Measurements from ENCODE around the gene UPB1. TPM values are rescaled to one million over a fixed set of nuclear protein-coding genes. Genes with fewer than 3 reads are reported as not detected.

UPB1 gene
- total RNA-seq, 1 experiment from 2014 or later, result 0.50 TPM

- TF ChIP-seq CTCF (IDR thresholded peaks at IDR 0.05; ENCODE audit: unreplicated experiment), result no peak
- H3K36me3 Mint-ChIP-seq (ENCODE audit: insufficient read depth, unreplicated experiment), result peaks cover 3% of the 10 kb centered on the region
- H3K4me1 Mint-ChIP-seq (ENCODE audit: low read depth, unreplicated experiment), result peaks cover 15% of the 10 kb centered on the region
- no peak overlapping the region for H3K27ac Mint-ChIP-seq (ENCODE audit: unreplicated experiment)
- no TSS peak for BruUV-seq (replicated peaks)
- CTCF ChIA-PET, result interaction anchor here (1.1 kb wide), 1 partner anchor 14 kb away, joined by 3 read pairs; no protein-coding TSS in a partner anchor
- intact Hi-C loops (cut with micrococcal nuclease; ENCODE audit: unreplicated experiment), result no loop called here
- H3K4me3 Mint-ChIP-seq (ENCODE audit: low read depth, unreplicated experiment), result no peak overlapping the region
- no peak for DNase-seq
- no peaks in the 10 kb centered on the region for H3K9me3 Mint-ChIP-seq (ENCODE audit: low read depth, unreplicated experiment)
- H3K27me3 Mint-ChIP-seq (ENCODE audit: unreplicated experiment), result peaks cover 66% of the 10 kb centered on the region
Observed at GRCh38 chr22:24500277-24500820, 5.2 kb downstream of the UPB1 start.

DNA sequence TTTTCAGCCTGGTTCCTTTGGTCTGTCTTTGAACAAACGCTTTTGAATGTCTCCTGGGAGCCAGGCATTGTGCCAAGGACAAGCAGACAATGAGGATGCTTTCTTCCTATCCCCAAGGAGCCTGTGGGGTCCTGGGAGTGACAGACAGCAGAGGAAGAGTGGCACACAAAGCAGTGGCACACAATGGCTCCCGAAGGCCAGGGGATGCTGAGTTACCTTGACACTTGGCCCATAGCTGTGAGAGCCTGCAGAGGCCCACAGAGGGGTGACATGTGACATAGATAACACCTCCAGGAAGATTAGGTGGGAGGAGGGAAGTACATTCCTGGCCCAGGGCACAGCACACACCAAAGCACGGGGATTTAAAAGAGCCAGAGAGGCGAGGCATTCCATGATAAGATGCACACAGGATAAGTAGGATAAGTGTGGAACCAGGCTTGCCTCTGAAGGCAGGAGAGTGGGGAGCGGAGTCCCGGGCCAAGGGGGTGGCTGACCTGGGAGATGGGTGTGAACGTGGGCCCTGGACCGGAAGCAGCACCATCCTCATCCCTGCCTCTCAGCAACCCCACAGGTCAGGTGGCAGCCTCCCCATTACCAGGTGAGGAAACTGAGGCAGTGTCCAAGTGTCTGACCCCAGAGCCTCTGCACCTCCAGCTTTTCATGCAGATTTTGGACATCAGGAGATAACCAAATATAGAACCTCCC lies 6.3 kb downstream of the UPB1 start:
- Mint-ChIP-seq H3K4me1 (ENCODE audit: low read depth, unreplicated experiment) (peaks cover 19% of the 10 kb centered on the region), H3K4me3 (ENCODE audit: low read depth, unreplicated experiment) (no peak overlapping the region), H3K27ac (ENCODE audit: unreplicated experiment) (no peak overlapping the region), H3K36me3 (ENCODE audit: insufficient read depth, unreplicated experiment) (peaks cover 3% of the 10 kb centered on the region), H3K27me3 (ENCODE audit: unreplicated experiment) (peaks cover 60% of the 10 kb centered on the region), H3K9me3 (ENCODE audit: low read depth, unreplicated experiment) (no peaks in the 10 kb centered on the region)
- CTCF ChIA-PET, result interaction anchor here (2.7 kb wide), 1 partner anchor 79 kb away, joined by 9 read pairs; no protein-coding TSS in a partner anchor
- intact Hi-C loops (cut with micrococcal nuclease; ENCODE audit: unreplicated experiment), result no loop called here
- no peak for TF ChIP-seq CTCF (IDR thresholded peaks at IDR 0.05; ENCODE audit: unreplicated experiment)
- DNase-seq, result no peak
- BruUV-seq (replicated peaks), result no TSS peak

DNA sequence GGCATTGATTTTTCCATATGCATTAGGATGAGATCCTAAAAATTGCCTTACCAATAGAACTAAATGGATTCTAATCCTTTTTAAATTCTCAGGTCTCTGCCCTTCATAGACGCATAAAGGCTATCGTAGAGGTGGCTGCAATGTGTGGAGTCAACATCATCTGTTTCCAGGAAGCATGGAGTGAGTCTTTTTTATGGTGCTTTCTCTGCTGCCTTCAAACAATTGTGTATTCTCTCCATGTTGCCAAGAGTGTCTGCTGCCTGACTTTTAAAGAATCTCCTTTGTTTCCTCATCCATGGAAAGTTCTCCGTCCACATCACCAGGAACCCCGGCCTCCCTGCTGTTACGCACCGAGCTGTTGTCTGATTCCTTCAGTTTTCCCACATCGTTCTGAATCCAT lies 6.9 kb downstream of the UPB1 start:
- Mint-ChIP-seq H3K27me3 (ENCODE audit: unreplicated experiment) (peaks cover 54% of the 10 kb centered on the region), H3K36me3 (ENCODE audit: insufficient read depth, unreplicated experiment) (peaks cover 3% of the 10 kb centered on the region), H3K4me3 (ENCODE audit: low read depth, unreplicated experiment) (no peak overlapping the region), H3K27ac (ENCODE audit: unreplicated experiment) (peak overlapping the region; percentile 15), H3K4me1 (ENCODE audit: low read depth, unreplicated experiment) (peaks cover 25% of the 10 kb centered on the region), H3K9me3 (ENCODE audit: low read depth, unreplicated experiment) (no peaks in the 10 kb centered on the region)
- no TSS peak for BruUV-seq (replicated peaks)
- DNase-seq, result no peak
- CTCF ChIA-PET, result interaction anchor here (1.4 to 2.7 kb wide), 2 partner anchors 19 to 80 kb away, joined by 3 to 9 read pairs; no protein-coding TSS in a partner anchor
- no peak for TF ChIP-seq CTCF (IDR thresholded peaks at IDR 0.05; ENCODE audit: unreplicated experiment)
- intact Hi-C loops (cut with micrococcal nuclease; ENCODE audit: unreplicated experiment), result no loop called here

GRCh38 chr22:24502541-24502940 lies 7.4 kb downstream of the UPB1 start:
- peaks cover 3% of the 10 kb centered on the region for H3K36me3 Mint-ChIP-seq (ENCODE audit: insufficient read depth, unreplicated experiment)
- H3K9me3 Mint-ChIP-seq (ENCODE audit: low read depth, unreplicated experiment), result no peaks in the 10 kb centered on the region
- peak overlapping the region; percentile 15 for H3K27ac Mint-ChIP-seq (ENCODE audit: unreplicated experiment)
- CTCF ChIA-PET, result interaction anchor here (0.8 to 2.7 kb wide), 3 partner anchors 20 to 81 kb away, joined by 3 to 9 read pairs (median 3); no protein-coding TSS in a partner anchor
- peaks cover 30% of the 10 kb centered on the region for H3K4me1 Mint-ChIP-seq (ENCODE audit: low read depth, unreplicated experiment)
- no peak for TF ChIP-seq CTCF (IDR thresholded peaks at IDR 0.05; ENCODE audit: unreplicated experiment)
- DNase-seq, result no peak
- intact Hi-C loops (cut with micrococcal nuclease; ENCODE audit: unreplicated experiment), result no loop called here
- H3K4me3 Mint-ChIP-seq (ENCODE audit: low read depth, unreplicated experiment), result no peak overlapping the region
- H3K27me3 Mint-ChIP-seq (ENCODE audit: unreplicated experiment), result peaks cover 49% of the 10 kb centered on the region
- BruUV-seq (replicated peaks), result no TSS peak
